CD14-positive monocyte (primary cell): Measurements from ENCODE around the gene ICOS. TPM values are rescaled to one million over a fixed set of nuclear protein-coding genes. Genes with fewer than 3 reads are reported as not detected.

Experiments
- DNase-seq, 3 donors: peaks; one replicate each; pipeline ENCODE4 v3.0.0-alpha.2; 2011 to 2022
- H2AFZ ChIP-seq: 2 replicates; pipeline ENCODE4 v1.6.0; 2012; ENCODE audit warnings: mild to moderate bottlenecking, low read depth, low read length, inconsistent platforms; ENCODE audit not compliant: insufficient read depth, poor library complexity, severe bottlenecking
- H3K27ac ChIP-seq, 2 donors: 1 replicate in 1 of 2; 2 replicates in 1 of 2; pipeline ENCODE4 v1.5.1; 2012 to 2013; ENCODE audit warnings: low read length in 2 of 2, control low read depth in 1 of 2, inconsistent platforms in 1 of 2, low read depth in 1 of 2, mild to moderate bottlenecking in 1 of 2
- H3K27me3 ChIP-seq, 2 donors: one replicate each; pipeline versions ENCODE4 v1.6.0 to v1.6.1; 2011 to 2013; ENCODE audit warnings: low read length in 2 of 2; ENCODE audit not compliant: control insufficient read depth in 2 of 2, insufficient read depth in 2 of 2
- H3K36me3 ChIP-seq, 2 donors: replicated peaks in 1 of 2; 1 replicate in 1 of 2; 2 replicates in 1 of 2; pipeline versions ENCODE4 v1.5.1 to v1.6.1; 2012 to 2013; ENCODE audit warnings: low read length in 2 of 2, control low read depth in 1 of 2, inconsistent platforms in 1 of 2, mild to moderate bottlenecking in 1 of 2; ENCODE audit not compliant: insufficient read depth in 2 of 2, control insufficient read depth in 1 of 2
- H3K4me1 ChIP-seq, 2 donors: 1 replicate in 1 of 2; 2 replicates in 1 of 2; pipeline versions ENCODE4 v1.5.1 to v1.6.1; 2012 to 2013; ENCODE audit warnings: low read length in 2 of 2, control low read depth in 1 of 2, inconsistent platforms in 1 of 2, mild to moderate bottlenecking in 1 of 2, moderate library complexity in 1 of 2; ENCODE audit not compliant: insufficient read depth in 2 of 2, control insufficient read depth in 1 of 2
- H3K4me2 ChIP-seq: replicated peaks from 2 replicates; pipeline ENCODE3; 2012; ENCODE audit warnings: low read length, moderate library complexity, mild to moderate bottlenecking; ENCODE audit not compliant: poor library complexity, severe bottlenecking; ENCODE audit errors: extremely low read depth
- H3K4me3 ChIP-seq, 3 experiments: fragments of 200-600 bp in 1 of 3; sonication (generic) in 1 of 3; replicated peaks in 1 of 3; 1 replicate in 2 of 3; 2 replicates in 1 of 3; pipeline ENCODE4 v1.5.1; 2011 to 2013; ENCODE audit warnings: low read length in 3 of 3, mild to moderate bottlenecking in 3 of 3, control low read depth in 2 of 3, low read depth in 2 of 3, inconsistent platforms in 1 of 3, moderate library complexity in 1 of 3
- H3K79me2 ChIP-seq: 2 replicates; pipeline ENCODE4 v1.6.0; 2012; ENCODE audit warnings: mild to moderate bottlenecking, control low read depth, inconsistent platforms, low read length, moderate library complexity; ENCODE audit not compliant: insufficient read depth
- H3K9ac ChIP-seq: 2 replicates; pipeline ENCODE4 v1.6.0; 2017; ENCODE audit warnings: low read length, mild to moderate bottlenecking; ENCODE audit not compliant: insufficient read depth, poor library complexity, severe bottlenecking
- H3K9me3 ChIP-seq, 2 donors: replicated peaks in 1 of 2; 1 replicate in 1 of 2; 2 replicates in 1 of 2; pipeline versions ENCODE4 v1.5.1 to v1.6.1; 2012 to 2013; ENCODE audit warnings: low read length in 2 of 2, control low read depth in 1 of 2; ENCODE audit not compliant: control insufficient read depth in 1 of 2, insufficient read depth in 1 of 2
- H4K20me1 ChIP-seq: 2 replicates; pipeline ENCODE4 v1.6.0; 2012; ENCODE audit warnings: mild to moderate bottlenecking, low read length, control low read depth, moderate library complexity; ENCODE audit not compliant: insufficient read depth
- H3K27ac Mint-ChIP-seq, 7 donors: one replicate each; pipeline ENCODE4 v1.8.0; 2020; ENCODE audit warnings: mild to moderate bottlenecking in 7 of 7, mixed read lengths in 7 of 7, moderate library complexity in 6 of 7, inconsistent platforms in 2 of 7
- H3K27me3 Mint-ChIP-seq, 3 donors: one replicate each; pipeline ENCODE4 v1.8.0; 2021 to 2022; ENCODE audit warnings: low read depth in 3 of 3, mild to moderate bottlenecking in 3 of 3, mixed read lengths in 3 of 3, moderate library complexity in 3 of 3, inconsistent platforms in 1 of 3
- H3K36me3 Mint-ChIP-seq, 2 donors: one replicate each; pipeline ENCODE4 v1.8.0; 2020; ENCODE audit warnings: mixed read lengths in 2 of 2, inconsistent platforms in 1 of 2, mild to moderate bottlenecking in 1 of 2
- H3K4me1 Mint-ChIP-seq: one replicate; pipeline ENCODE4 v1.8.0; 2020; ENCODE audit warnings: mild to moderate bottlenecking, mixed read lengths
- H3K4me3 Mint-ChIP-seq, 2 donors: one replicate each; pipeline ENCODE4 v1.8.0; 2020; ENCODE audit warnings: mild to moderate bottlenecking in 2 of 2, mixed read lengths in 2 of 2, moderate library complexity in 1 of 2
- H3K9me3 Mint-ChIP-seq, 7 donors: one replicate each; pipeline ENCODE4 v1.8.0; 2020 to 2022; ENCODE audit warnings: mixed read lengths in 7 of 7, mild to moderate bottlenecking in 6 of 7, moderate library complexity in 6 of 7, inconsistent platforms in 2 of 7
- WGBS: methylation state at CpG from one replicate; pipeline ENCODE4 v1.1.5; 2013; ENCODE audit warnings: missing lambda C conversion rate; ENCODE audit not compliant: insufficient coverage; 5-methylcytosine and 5-hydroxymethylcytosine counted together
- intact Hi-C, 2 donors: fragments of 100-400 bp; cut with micrococcal nuclease; formaldehyde crosslinking; loops; one replicate each; pipeline versions ENCODE4 v1.15.0 to v1.15.1; 2023
- polyA plus RNA-seq, 3 donors: library from polyadenylated mRNA; depleted of rRNA in 1 of 3; unstranded in 2 of 3; stranded (reverse) in 1 of 3; fragments of 300-500 nt in 2 of 3; fragments of >200 nt in 1 of 3; fragmentation: Illumina TruSeq in 2 of 3; gene quantifications; 1 replicate in 2 of 3; 2 replicates in 1 of 3; pipeline ENCODE4 v1.2.3, GENCODE V29; 2012 to 2021
- TF ChIP-seq, protein P1 (sequence below): fragments of 200-600 bp; IDR thresholded peaks from one replicate; pipeline ENCODE4 v1.8.0; 2022; ENCODE audit warnings: antibody characterized with exemption, mild to moderate bottlenecking

ICOS gene
- polyA plus RNA-seq, 3 donors = 0.03 to 0.13 TPM; not detected in 1

DNA sequence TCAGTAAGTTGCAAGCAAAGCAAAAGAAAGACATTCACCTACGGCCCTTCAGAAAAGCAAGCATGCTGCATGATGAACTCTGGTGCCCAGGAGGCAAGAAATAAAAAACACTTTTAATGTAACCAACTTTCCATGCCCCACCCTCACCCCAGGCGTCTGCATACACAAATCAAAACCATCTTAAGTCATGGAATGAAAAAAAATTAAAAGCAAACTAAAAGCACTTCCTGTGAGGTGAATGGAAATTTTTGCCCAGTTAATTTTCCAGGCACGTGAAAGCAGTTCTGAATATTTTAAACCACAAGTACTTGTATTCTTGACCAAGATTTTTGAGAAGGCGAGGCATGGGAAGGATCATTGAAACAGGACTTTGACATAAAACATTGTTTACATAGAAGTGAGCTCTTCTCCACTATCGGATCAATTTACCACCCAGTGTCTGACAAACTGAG, 2.5 kb upstream of the ICOS start:
- H3K79me2 ChIP-seq = no peaks in the 10 kb centered on the region
- H3K4me1 ChIP-seq = no peaks in the 10 kb centered on the region
- no peak for DNase-seq
- peaks cover 0 to 6% (median 0%) of the 10 kb centered on the region in 3 donors for H3K27me3 Mint-ChIP-seq
- no peak overlapping the region for H3K4me3 Mint-ChIP-seq
- no peak overlapping the region for H3K4me3 ChIP-seq
- no peak overlapping the region for H3K27ac ChIP-seq
- no peaks in the 10 kb centered on the region for H3K27me3 ChIP-seq
- H3K36me3 Mint-ChIP-seq = no peaks in the 10 kb centered on the region
- 40% methylated on average over 2 of the region's 5 CpGs for WGBS
- H3K9ac ChIP-seq = no peak overlapping the region
- intact Hi-C loops = no loop called here
- H3K9me3 ChIP-seq = no peaks in the 10 kb centered on the region
- peaks cover 0 to 4% (median 0%) of the 10 kb centered on the region in 7 donors for H3K9me3 Mint-ChIP-seq
- H2AFZ ChIP-seq = no peak overlapping the region
- H3K4me2 ChIP-seq = no peak overlapping the region
- H3K36me3 ChIP-seq = no peaks in the 10 kb centered on the region
- H3K4me1 Mint-ChIP-seq = no peaks in the 10 kb centered on the region
- H3K27ac Mint-ChIP-seq = no peak overlapping the region
- TF ChIP-seq, protein P1, sequence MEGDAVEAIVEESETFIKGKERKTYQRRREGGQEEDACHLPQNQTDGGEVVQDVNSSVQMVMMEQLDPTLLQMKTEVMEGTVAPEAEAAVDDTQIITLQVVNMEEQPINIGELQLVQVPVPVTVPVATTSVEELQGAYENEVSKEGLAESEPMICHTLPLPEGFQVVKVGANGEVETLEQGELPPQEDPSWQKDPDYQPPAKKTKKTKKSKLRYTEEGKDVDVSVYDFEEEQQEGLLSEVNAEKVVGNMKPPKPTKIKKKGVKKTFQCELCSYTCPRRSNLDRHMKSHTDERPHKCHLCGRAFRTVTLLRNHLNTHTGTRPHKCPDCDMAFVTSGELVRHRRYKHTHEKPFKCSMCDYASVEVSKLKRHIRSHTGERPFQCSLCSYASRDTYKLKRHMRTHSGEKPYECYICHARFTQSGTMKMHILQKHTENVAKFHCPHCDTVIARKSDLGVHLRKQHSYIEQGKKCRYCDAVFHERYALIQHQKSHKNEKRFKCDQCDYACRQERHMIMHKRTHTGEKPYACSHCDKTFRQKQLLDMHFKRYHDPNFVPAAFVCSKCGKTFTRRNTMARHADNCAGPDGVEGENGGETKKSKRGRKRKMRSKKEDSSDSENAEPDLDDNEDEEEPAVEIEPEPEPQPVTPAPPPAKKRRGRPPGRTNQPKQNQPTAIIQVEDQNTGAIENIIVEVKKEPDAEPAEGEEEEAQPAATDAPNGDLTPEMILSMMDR = no peak
- no peaks in the 10 kb centered on the region for H4K20me1 ChIP-seq

DNA sequence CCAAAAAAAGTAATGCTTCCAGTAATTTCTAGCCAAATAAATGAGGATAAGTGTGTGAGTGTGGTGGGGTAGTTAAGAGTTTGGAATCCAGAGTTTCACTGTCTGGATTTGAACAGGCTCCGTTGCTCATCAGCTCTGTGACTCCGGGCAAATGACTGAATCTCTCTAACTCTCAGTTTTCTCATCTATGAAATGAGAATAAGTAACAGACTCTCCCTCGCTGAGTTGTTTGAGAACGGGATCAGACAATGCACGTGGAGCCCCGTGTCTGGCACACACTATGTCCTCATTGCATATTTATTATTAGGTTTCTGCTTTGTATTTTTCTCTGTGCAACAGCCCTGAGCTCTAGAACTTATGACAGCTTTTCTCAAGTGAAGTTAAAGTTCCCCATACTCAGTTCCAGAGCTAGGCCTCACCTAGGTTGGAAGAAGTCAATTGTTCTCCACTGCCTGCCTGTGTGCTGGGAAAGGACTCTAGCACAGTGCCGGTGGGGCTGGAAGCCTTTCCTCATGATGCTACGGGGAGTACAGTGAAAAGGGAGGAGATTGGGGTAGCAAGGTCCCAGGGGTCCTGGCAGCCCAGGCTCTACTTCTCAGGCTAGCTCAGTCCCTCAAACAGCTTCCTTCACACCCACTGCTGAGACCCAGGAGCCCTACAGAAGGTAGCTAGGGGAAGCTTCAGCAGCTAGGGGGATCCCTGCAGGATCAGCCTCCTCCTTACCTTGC, 1.7 kb upstream of the ICOS start:
- no peak overlapping the region for H3K27ac Mint-ChIP-seq
- peaks cover 0 to 4% (median 0%) of the 10 kb centered on the region in 7 donors for H3K9me3 Mint-ChIP-seq

More for the DNA sequence above, 1.7 kb upstream of the ICOS start:
- H3K36me3 Mint-ChIP-seq = no peaks in the 10 kb centered on the region
- Histone ChIP-seq H3K79me2 (no peaks in the 10 kb centered on the region), H3K9me3 (no peaks in the 10 kb centered on the region), H3K4me1 (no peaks in the 10 kb centered on the region), H3K4me3 (no peak overlapping the region), H3K27me3 (no peaks in the 10 kb centered on the region), H3K27ac (no peak overlapping the region), H4K20me1 (no peaks in the 10 kb centered on the region), H3K36me3 (no peaks in the 10 kb centered on the region), H2AFZ (peak overlapping the region; percentile 6), H3K9ac (no peak overlapping the region), H3K4me2 (no peak overlapping the region)
- TF ChIP-seq, protein P1 = no peak
- peaks cover 2 to 6% (median 3%) of the 10 kb centered on the region in 3 donors for H3K27me3 Mint-ChIP-seq
- DNase-seq = no peak
- 96% methylated on average over 3 of the region's 8 CpGs for WGBS
- H3K4me1 Mint-ChIP-seq = no peaks in the 10 kb centered on the region
- intact Hi-C loops = no loop called here
- H3K4me3 Mint-ChIP-seq = no peak overlapping the region
